D721Med (cell line): ENCODE measurements around the gene LMAN1L.
A peak's percentile ranks its signal among the peaks of the same experiment; 100 is the strongest.

Source experiments
- DNase-seq: peaks from one replicate; pipeline ENCODE4 v3.0.0; 2011; ENCODE audit warnings: low spot score; ENCODE audit not compliant: insufficient read length
- FAIRE-seq: peaks from 2 replicates; lab custom pipeline; 2011; peaks lifted over from hg19 to GRCh38; lab: Jason Lieb, UNC
- TF ChIP-seq, protein P1 (sequence below): IDR thresholded peaks from 2 replicates; pipeline ENCODE4 v1.5.1; 2012; ENCODE audit warnings: mild to moderate bottlenecking, control low read depth; ENCODE audit not compliant: insufficient read depth; ENCODE audit errors: missing control alignments

LMAN1L gene

DNA sequence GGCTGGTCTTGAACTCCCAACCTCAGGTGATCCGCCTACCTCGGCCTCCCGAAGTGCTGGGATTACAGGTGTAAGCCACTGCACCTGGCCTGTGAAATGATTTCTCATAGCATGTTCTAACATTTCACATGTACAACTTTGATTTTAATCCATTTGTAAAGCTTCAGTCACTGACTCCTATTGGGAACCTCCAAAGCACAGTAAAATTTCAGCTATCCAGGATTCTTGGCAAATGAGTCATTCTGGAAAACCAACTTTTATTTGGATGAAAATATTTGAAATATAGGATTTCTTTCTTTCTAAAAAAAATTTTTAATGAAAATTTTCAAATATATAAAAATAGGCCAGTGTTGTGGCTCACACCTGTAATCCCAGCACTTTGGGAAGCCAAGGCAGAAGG is 2.7 kb upstream of the LMAN1L start:
- no peak for FAIRE-seq
- DNase-seq, result no peak
- TF ChIP-seq, protein P1, sequence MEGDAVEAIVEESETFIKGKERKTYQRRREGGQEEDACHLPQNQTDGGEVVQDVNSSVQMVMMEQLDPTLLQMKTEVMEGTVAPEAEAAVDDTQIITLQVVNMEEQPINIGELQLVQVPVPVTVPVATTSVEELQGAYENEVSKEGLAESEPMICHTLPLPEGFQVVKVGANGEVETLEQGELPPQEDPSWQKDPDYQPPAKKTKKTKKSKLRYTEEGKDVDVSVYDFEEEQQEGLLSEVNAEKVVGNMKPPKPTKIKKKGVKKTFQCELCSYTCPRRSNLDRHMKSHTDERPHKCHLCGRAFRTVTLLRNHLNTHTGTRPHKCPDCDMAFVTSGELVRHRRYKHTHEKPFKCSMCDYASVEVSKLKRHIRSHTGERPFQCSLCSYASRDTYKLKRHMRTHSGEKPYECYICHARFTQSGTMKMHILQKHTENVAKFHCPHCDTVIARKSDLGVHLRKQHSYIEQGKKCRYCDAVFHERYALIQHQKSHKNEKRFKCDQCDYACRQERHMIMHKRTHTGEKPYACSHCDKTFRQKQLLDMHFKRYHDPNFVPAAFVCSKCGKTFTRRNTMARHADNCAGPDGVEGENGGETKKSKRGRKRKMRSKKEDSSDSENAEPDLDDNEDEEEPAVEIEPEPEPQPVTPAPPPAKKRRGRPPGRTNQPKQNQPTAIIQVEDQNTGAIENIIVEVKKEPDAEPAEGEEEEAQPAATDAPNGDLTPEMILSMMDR, result no peak

DNA sequence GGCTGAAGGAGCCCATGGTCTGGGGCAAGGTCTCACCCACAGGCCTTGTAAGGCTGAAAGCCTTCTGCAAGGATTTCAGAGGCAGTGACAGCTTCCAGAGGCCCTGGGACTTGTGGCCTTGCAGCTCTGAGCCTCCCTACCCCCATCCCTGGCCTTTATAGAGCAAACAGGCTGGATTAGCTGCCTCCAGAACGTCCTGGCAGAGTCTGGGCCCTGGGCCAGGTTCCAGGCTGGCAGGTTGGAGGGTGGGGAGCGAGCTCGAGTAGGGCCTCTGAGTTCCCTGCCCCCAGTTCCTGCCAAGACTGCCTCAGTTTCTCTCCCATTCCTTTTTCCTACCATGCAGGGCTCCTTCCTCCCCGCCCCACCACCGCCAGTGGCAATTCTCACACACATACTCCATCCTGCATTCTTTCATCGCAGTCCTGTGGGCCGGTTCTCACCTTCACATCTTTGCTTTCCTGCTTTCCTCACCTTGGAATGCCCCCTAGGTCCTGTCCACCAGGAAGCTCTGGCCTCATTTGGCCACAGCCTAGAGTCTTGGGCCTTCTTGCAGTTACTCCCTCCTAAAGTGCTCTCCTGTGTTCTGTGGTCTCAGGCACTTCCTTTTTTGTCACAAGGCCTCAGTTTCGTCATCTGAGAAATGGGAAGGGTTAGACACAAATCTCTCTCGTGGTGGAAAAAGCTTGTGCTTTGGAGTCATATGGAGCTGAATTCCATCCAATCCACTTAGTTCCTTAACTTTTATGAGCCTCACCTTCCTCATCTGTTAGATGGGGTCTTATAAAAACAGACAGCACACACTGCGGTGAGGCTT is 2.7 kb downstream of the LMAN1L start:
- TF ChIP-seq, protein P1, result no peak
- no peak for FAIRE-seq
- no peak for DNase-seq

DNA sequence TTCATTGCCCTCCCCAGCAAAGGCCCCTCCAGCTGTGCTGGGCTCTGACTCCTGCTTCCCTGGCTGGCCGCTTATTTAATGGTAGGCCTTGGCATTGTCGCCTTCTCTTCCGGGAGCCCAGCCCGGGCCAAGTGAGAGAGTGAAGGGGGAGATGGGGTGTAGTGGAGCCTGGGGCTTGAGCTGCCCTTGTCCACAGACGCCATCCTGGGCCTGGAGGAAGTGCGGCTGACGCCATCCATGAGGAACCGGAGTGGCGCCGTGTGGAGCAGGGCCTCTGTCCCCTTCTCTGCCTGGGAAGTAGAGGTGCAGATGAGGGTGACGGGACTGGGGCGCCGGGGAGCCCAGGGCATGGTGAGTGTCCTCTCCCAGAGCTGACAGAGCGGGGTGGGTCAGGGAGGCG is 3.3 kb downstream of the LMAN1L start:
- TF ChIP-seq, protein P1, result no peak
- FAIRE-seq (no peak), DNase-seq (no peak)

DNA sequence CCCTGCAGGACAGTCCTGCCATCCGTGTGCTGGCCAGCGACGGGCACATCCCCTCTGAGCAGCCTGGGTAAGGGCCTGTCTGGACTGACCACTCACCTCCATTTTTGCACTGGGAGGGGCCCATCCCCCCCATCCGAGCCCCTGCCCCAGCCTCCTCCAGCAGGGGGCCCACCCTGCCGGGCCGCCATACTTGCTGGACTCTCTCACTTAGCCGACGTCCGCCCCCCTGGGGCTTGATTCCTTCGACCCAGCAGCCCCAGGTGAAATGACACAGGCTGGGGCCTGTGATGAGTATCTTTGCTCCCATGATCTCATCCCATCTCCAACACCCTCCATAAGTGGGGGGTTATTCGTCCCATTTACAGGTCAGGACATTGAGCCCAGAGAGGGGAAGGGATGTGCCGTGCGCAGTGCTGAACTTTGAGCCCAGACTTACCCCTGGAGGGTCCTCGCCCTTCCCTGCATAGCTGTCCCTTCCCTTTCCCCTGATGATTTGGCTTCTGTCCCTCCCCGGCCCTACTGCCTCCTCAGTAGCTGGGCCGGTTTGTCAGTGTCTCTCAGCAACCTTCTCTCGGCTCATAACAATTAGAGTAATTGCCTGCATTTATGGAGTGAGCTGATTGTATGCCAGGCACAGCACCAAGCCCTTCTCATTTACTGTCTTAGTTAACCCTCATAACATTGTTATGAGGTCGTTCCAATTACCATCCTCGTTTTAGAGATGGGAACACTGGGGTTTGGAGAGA is 4.2 kb downstream of the LMAN1L start:
- FAIRE-seq (no peak), DNase-seq (no peak)
- TF ChIP-seq, protein P1, result no peak

DNA sequence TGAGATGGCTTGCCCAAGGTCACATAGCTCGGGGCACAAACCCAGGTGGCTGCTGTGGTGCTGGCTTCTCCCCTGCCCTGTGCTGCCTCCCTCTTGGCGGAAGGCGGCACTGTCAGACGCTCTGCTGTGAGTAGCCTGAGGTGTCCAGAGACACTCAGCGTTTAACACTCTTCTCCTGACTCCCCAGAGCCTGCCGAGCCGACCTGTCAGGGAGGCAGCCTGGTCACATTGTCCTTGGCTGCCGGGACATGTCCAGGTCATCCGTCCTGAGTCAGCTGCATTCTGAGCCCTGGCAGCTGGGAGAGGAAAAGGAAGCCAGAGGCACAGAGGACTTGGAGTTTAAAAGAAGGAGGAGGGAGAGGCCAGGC is 4.7 kb downstream of the LMAN1L start:
- DNase-seq, result no peak
- TF ChIP-seq, protein P1, result peak; percentile 30
- FAIRE-seq, result no peak

DNA sequence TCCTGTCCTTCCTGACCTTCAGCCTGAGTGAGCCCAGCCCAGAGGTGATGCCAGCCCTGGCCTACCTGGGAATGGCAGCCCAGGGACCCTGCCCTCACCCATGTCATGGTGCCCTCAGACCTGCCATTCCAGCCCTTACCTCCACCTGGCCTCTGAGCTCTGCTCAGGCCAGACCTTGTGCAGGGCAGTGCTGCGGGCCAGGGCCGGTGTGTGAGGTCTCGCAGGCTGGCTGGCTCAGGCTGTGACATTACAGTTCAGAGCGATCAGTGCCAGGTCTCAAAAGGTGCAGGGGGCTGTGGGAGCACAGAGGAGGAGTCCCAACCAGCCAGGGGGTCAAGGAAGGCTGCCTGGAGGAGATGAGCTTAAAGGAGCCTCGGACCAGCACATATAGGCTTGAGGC is 7.4 kb downstream of the LMAN1L start:
- TF ChIP-seq, protein P1, result no peak
- DNase-seq (no peak), FAIRE-seq (no peak)

DNA sequence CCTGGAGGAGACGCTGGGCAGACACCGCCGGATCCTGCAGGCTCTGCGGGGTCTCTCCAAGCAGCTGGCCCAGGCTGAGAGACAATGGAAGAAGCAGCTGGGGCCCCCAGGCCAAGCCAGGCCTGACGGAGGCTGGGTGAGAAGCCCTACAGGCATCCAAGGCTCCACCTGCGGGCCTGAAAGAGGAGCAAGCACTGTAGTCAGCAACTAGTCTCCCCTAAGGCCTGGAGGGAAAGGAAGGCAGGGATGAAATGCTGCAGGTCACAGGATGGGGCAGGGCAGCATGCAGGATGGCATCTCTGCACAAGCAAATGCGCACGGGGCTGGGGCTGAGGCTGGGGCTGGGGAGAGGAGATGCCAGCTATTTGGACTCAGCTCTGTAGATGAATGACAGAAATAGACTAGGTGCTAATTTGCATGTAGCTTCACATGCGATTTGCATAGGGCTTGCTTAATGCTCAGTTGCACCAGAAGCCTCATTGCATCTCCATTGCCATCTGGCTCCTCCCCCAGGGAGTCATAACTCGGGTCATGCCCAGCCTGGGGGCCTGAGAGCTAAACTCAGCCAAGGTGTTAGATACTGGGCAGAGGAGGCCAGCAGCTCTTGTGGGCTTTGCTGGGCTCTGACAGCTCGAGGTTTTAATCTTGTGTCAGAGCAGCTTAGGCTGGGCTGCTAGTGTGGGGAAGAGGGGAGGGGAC is 8.6 kb downstream of the LMAN1L start:
- FAIRE-seq (no peak), DNase-seq (peak; percentile 96)
- TF ChIP-seq, protein P1, result no peak
